ENCODE data around the gene BCL2L1. TPM values are rescaled to one million over a fixed set of nuclear protein-coding genes. Genes with fewer than 3 reads are reported as not detected.
"Not testable (repeated sequence)": the region's sequence is repeated elsewhere in the genome, so short reads cannot be mapped to it uniquely, and the experiment has no call there.

Gene BCL2L1
- total RNA-seq, result 141 TPM in 2 replicates

DNA sequence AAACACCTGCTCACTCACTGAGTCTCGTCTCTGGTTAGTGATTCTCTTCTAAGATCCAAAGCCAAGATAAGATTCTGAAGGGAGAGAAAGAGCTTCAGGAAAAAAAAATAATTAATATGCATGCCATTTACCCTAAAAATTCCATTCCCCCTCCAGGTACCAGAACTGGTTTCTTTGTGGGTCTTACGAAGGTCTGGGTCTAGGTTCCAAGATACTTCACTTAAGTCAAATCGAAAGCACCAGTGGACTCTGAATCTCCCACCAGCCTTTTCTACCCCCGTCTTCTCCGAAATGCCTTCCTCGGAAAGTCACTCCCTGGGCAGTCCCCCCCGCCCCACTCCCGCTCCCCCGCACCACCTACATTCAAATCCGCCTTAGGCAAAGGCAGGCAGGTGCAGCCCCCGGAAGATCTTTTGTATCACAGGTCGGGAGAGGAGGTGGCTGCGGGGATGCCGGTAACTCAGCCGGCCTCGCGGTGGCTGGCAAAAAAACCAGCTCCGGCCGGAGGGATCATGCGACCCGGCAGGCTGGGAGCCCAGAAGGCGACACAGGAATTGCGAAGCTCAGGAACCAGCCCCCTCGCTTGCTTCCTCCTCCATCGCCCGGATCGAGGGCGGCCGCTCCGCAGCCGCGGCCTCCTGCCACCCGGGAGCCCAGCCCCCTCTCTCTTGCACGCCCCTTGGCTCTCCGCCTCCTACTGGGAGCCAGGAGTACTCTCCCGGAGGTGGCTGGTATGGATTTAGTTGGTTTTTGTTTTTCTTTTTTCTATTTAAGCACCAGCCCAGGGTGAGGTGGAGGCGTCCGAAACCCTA, at the start of gene BCL2L1:
BCL2L1 (minus strand) TSS at position 612 of the 812 bp plus-strand sequence. CDS start 650 bp downstream, outside the sequence.
- intact Hi-C loops (cut with micrococcal nuclease), result loop anchor here (1.0 kb wide), 8 partner anchors 17 to 208 kb away; partner anchors contain the start of genes HM13, ID1 and TPX2

DNA sequence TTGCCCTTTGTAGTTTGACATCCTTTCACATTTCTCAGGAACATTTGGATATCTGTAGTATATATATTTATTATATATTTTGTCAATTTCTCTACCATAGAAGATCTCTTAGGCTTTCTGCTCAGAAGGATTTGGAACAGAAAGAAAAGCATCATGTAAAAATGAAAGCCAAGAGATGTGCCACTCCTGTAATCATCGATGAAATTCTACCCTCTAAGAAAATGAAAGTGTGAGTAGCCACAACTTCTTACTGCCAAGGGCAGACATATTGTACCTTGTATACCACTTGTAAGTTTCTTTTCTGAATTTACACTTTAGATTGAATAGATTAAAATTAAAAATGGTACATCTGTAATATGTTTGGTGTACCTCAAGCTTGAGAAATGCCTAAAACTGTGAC, 47.6 kb upstream of the BCL2L1 start:
- intact Hi-C loops (cut with micrococcal nuclease), result no loop called here

DNA sequence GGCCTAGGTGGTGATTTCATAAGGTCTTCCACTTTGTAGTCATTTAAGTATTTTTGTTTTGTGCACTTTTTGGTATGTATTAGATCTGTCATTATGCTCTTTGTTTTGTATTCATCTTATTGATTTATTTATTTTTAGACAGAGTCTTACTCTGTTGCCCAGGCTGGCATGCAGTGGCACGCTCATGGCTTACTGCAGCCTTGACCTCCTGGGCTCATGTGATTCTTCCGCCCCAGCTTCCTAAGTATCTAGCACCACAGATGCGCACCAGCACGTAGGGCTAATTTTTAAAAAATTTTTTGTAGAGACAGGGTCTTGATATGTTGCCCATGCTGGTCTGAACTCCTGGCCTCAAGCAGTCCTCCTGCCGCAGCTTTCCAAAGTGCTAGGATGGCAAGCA, 47.0 kb upstream of the BCL2L1 start:
- intact Hi-C loops (cut with micrococcal nuclease), result no loop called here

DNA sequence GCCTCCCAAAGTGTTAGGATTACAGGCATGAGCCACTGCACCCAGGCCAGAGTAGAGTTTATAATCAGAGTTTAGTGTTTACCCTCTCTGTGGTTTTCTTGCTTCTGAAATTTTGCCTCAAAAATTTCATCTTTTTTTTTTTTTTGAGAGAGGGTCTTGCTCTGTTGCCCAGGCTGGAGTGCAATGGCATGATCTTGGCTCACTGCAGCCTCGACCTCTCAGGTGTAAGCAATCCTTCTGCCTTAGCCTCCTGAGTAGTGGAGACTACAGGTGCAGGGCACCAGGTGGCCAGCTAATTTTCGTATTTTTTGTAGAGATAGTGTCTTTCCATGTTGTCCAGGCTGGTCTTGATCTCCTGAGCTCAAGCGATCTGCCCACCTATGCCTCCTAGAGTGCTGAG, 45.1 kb upstream of the BCL2L1 start:
- intact Hi-C loops (cut with micrococcal nuclease), result no loop called here

DNA sequence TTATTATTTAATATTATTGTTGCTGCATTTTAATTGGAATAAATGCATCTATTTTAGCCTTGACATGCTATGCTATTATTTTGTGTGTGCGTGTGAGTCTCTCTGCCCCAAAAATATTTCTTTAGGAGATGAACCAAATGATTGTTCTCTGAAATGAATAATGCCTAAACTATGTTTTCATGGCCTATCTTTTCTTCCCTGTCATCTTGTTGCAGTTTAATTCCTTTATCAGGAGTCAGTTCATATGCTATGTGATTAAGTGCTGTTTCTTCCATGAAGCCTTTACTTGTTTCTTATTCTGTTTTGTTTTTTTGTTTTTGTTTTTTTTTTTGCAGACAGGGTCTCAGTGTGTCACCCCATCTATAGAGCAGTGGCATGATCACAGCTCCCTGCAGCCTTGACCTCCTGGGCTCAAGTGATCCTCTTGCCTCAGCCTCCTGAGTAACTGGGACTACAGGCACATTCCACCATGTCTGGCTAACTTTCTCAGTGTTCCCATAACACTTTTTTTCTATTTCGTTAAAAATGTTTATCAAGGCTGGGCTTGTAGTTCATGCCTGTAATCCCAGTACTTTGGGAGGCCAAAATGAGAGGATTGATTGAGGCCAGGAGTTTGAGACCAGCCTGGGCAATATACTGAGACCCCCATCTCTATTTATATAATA, 42.1 kb upstream of the BCL2L1 start:
- intact Hi-C loops (cut with micrococcal nuclease), result no loop called here

DNA sequence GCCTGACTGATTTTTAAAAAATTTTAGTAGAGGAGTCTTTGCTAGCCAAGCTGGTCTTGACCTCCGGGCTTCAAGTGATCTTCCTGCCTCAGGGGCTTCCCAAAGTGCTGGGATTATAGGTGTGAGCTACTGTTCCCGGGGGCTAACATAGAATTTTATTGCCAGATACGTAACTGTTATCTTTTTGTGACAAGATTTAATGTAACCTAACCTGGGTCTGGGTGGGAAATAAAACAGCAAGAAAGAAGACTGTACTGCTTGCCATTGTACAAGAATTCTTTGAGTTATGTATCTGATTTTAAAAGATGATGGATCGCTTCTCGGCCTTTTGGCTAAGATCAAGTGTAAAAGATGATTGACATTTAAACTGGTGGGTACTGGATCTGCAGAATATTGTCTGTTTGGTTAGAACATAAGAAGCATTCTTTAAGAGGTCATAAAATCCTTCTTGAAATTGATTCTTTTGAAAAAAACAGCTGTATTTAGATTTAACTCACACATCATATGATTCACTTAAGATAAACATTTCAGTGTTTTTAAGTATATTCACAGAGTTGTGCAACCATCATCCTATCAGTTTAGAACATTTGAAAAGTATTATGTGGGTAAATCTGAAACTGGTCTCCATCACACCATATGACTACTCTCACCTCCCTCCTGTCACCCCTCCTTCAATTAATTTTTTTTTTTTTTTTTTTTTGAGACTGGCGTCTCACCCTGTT, 38.0 kb upstream of the BCL2L1 start:
- intact Hi-C loops (cut with micrococcal nuclease), result no loop called here

DNA sequence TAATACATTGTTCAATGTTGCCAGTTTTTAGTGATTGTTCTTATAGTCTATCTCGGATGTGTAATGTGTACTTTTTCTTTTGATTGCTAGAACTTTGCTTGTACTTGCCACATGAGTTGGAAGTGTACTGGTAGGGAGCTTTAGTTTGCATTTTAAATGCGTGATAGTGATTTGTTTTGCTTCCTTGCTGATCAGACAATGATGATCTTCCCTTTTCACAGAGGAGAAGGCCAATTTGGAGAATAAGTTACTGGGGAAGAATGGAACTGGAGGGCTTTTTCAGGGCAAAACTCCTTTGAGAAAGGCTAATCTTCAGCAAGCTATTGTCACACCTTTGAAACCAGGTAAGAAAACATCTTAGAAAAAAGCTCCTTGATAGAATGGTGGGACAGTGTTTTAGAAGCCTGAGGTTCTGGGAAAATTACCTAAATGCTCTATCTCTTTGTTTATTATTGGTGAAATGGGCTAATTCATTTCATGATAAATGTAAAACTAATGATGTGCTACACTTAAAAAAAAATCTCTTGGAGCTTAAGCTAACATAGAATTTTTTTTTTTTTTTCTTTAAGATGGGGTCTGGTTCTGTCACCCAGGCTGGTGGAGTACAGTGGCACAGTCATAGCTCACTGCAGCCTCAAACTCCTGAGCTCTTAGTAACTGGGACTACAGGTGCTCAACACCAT, 37.3 kb upstream of the BCL2L1 start:
- intact Hi-C loops (cut with micrococcal nuclease), result no loop called here

DNA sequence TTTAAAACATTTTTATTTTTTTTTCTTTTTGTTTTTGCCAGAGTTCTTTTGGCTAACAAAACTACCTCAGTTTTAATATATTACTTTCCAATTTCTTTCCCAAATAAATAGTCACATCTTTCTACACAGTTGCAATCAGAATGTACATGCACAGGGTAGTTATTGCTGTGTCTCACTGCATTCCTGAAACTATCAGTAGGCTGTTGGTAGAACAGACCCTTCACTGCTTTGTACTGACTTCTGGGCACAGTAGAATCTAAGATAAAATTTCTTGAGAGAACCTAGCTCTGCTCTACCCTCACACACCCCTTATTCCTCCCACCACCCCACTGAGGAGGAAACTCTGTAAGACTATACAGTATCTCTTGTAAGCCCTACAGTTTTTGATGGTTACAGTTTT, 36.3 kb upstream of the BCL2L1 start:
- intact Hi-C loops (cut with micrococcal nuclease), result no loop called here

DNA sequence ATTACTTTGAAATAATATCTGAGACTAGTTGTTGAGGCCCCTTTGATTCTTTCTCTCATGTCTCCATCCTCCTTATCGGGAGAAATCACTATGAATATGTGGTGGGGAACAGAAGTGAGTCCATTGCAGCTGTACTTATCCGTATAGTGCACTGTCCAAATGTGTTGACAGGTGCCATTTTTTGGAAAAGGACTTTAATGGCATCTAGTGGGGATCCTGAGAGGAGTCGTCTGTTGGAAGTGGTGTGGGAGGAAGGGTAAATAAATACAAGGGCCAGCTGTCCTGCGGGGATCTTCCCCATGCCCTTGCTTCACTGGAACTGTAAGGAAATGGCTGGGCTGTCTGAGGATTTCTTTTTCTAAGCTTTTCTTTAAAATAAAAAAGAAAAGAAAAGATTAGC, 35.9 kb upstream of the BCL2L1 start:
- intact Hi-C loops (cut with micrococcal nuclease), result no loop called here

DNA sequence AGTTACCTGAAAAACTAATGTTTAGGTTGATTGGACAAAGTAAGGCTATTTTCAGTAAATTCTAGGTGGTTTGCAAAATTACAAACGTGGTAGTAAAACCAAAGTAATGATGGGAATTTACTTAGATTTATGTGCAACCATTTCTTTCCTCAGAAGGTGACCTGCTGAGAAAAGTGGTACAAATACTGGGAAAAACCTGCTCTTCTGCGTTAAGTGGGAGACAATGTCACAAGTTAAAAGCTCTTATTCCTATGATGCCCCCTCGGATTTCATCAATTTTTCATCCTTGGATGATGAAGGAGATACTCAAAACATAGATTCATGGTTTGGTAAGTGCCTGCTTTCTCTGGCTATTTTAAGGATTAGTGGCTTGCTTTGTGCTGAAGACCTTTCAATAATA, 34.6 kb upstream of the BCL2L1 start:
- intact Hi-C loops (cut with micrococcal nuclease), result no loop called here

DNA sequence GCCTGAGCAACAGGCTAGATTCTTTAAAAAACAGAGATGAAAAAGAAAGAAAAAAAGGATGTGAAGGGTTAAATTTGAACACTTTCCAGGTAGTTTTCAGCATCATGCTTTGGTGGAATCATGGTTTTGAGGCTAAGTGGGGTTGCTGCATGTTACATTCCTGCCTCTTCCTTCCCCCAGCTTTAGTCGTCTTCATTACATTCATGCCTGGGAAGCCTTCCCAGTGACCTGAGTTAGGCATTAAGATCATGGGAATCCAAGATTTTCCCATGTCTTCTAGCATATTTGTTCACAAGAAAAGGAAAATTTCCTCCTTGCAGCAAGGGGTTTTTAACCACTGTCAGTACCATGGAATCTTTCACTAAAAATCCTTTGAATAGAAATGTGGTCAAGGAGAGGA, 28.5 kb upstream of the BCL2L1 start:
- intact Hi-C loops (cut with micrococcal nuclease), result no loop called here

DNA sequence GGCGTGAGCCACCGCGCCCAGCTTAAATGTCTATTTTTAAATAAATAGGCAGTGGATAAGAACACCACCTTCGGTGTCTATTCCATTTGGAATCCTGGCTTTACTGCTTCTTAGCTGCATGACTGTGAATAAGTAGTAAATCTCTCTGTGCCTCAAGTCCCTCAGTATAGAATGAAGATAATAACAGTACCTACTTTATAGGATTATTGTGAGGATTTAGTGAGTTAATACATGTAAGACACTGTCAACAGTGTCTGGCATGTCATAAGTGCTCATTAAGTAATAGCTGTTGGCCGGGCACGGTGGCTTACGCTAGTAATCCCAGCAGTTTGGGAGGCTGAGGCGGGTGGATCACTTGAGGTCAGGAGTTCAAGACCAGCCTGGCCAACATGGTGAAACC, 26.6 kb upstream of the BCL2L1 start:
- intact Hi-C loops (cut with micrococcal nuclease), result no loop called here

DNA sequence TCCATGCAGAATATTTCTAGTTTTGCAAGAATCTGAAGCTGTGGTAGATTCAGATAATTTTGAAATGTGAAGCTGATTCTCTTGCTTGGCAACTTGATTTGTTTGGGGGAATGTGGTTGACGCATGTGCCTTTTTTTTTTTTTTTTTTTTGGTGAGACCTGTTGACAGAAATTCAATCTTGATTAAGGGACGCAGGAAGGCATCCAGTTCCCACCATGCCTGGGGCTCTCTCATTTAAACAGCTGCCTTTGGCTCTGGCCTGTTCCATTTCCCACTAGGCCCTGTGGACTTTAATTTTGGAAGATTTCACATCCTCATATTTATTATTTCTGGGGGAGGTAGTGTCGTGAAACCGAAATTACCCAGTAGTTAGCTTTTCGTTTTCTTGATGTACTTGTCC, 25.0 kb upstream of the BCL2L1 start:
- intact Hi-C loops (cut with micrococcal nuclease), result no loop called here

DNA sequence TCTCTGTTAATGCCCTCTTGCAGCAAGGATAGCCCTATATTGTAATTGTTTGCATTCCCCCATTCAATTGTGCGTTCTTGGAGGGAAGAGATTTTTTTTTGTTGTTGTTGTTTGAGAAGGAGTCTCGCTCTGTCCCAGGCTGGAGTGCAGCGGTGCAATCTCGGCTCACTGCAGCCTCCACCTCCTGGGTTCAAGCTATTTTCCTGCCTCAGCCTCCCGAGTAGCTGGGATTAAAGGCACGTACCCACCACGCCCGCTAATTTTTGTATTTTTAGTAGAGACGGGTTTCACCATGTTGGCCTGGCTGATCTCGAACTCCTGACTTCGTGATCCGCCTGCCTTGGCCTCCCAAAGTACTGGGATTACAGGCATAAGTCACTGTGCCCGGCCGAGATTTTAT, 24.4 kb upstream of the BCL2L1 start:
- intact Hi-C loops (cut with micrococcal nuclease), result not testable (repeated sequence)

DNA sequence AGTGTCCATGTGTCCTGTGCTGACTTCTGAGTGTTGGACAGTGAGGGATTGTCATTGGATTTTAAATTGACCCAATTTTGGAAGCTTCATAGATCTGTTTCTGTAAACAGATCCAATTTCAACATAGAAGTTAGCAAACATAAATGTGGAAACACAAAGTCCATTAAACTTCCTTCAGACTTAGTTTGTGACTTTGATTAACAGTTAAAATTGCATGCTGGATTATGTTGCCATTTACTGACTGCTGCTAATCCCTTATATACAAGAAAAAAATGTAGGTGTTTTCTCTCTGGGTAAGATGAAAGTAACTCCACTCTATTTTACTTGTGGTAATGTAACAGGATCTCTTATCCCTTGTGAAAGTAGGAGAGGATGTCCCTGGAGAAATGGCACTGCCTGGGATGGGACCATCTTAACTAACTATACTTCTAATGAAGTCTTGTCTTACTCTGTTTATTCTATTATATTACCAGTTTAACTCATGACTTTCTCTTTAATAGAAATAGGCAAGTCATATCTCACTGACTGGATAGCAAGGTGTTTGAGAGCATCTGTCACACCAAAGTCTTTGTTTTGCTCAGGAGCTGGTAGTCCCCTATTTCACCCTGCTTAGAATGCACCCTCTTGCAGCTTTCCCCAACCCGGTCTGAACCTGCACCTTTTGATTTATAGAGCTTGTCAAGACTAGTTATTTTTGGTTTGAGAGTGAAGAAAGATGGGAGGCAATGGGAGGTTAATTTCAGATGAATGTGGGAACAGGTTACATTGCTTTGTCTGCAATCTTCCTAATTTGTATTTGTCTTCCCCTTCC, 23.6 kb upstream of the BCL2L1 start:
- intact Hi-C loops (cut with micrococcal nuclease), result no loop called here

DNA sequence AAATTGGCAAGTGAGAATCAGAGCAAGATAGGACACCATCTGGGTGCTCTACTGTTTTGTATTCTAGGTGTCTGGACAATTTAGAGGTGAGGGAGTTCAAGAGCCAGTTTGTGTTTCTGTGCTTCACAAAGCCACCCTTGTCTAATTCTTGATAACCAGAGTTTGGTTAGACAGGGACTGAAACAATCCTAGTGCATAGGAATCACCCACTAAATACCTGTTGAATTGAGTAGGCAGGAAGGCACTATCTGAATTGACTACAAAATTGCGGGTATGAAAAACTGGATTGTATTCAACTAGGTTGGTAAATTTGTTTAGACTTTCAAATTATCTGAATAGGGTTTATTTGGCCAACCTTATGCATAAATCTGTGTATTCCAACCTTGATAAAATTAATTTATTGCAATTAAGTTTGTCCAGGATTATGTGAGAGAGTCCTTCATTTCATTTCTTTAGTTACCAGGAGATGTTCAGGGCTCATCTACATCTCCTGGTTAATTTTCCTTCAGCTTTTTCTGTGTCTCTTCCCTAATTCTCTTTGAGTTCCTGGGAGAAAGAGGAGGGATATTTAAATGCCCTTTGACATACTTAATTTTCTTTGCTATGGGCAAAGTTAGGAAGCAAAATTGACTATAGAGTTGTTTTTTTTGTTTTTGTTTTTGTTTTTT, 18.1 kb upstream of the BCL2L1 start:
- intact Hi-C loops (cut with micrococcal nuclease), result loop anchor here (5.0 kb wide), 1 partner anchor 212 kb away; the partner anchor contains the start of gene PDRG1

DNA sequence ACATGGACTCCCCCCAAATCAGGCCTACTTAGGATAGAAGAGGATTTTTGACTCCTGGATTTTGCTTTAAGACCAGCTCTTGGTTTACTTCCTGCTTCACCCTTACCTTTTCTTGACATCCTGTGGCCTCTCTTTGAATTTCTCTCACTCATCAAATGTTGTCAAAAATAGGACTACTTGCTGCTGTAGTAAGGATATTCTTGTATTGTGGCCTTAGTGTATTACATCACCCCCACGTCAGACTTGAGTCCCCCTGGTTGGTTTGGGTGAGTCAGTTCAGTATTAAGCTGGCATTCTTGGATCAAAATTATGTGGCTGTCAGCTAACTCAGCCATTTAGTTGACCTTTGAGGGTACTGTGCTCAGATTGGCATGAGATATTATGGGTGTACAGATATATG, 17.5 kb upstream of the BCL2L1 start:
- intact Hi-C loops (cut with micrococcal nuclease), result loop anchor here (5.0 kb wide), 1 partner anchor 212 kb away; the partner anchor contains the start of gene PDRG1

DNA sequence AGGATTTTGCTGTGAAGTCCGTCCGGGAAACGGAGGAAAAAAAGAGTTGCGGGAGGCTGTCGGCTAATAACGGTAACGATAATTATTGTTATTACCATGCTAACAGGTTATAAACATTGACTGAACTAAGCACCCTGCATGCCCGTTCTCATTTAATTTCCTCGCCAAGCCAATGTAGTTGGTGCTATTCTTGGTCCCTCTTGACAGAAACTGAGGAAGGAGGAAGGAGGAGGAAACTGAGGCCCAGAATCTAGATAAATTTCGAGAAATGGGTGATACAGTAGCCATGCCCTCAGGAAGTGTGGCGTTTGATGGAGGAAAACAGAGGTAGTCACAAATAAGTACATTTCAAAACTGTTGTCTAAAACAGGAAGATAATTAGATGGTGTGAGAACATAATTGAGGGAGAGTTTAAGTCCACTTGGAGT, 16.9 kb upstream of the BCL2L1 start:
- intact Hi-C loops (cut with micrococcal nuclease), result loop anchor here (1.0 to 5.0 kb wide), 5 partner anchors 16 to 167 kb away; no protein-coding TSS in a partner anchor

DNA sequence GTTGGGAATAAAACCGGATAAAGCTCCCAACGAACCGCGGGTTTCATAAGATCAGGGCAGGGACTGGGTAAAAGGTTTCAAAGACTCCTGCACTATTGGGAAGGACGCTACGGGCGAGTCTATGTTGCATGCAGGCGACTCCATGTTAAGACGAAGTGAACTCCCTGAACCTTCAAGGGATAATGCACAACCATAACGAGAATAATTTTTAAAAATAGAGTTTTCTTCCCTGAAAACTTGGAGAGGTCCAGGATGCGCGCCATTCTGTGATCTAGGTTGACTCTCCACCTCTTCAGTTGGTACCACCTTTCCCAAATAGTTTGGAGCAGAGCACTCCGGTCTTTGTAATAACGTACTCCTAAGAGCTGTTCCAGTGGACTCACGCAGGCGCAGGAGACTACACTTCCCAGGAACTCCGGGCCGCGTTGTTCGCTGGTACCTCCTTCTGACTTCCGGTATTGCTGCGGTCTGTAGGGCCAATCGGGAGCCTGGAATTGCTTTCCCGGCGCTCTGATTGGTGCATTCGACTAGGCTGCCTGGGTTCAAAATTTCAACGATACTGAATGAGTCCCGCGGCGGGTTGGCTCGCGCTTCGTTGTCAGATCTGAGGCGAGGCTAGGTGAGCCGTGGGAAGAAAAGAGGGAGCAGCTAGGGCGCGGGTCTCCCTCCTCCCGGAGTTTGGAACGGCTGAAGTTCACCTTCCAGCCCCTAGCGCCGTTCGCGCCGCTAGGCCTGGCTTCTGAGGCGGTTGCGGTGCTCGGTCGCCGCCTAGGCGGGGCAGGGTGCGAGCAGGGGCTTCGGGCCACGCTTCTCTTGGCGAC, 16.3 kb upstream of the BCL2L1 start, which contains the start of gene TPX2:
TPX2 (plus strand) TSS at position 562 of the 821 bp plus-strand sequence. CDS start 18,187 bp downstream, outside the sequence.
- intact Hi-C loops (cut with micrococcal nuclease), result loop anchor here (1.0 to 5.0 kb wide), 5 partner anchors 16 to 167 kb away; no protein-coding TSS in a partner anchor

Measured in T-helper 1 cell treated with Interleukin-12 subunit alpha and Interleukin-12 subunit beta and Interleukin-4 antibody, amounts not matched to agents 30 ng/mL and 1 ng/mL, for 36 hours (primary cell).